HT-29 (cell line): ENCODE results near the gene KCTD3. TPM values are rescaled to one million over a fixed set of nuclear protein-coding genes. Genes with fewer than 3 reads are reported as not detected.

ENCODE experiments used
- DNase-seq: peaks from one replicate; pipeline ENCODE4 v3.0.0-alpha.2; 2015; ENCODE audit warnings: low spot score
- small RNA-seq: library from RNA; depleted of rRNA; stranded (forward); fragments of <200 nt; gene quantifications from one replicate; pipeline ENCODE3, GENCODE V24; 2014
- total RNA-seq: library from RNA; depleted of rRNA; stranded (reverse); fragments of >200 nt; shearing (Covaris generic); gene quantifications from 2 replicates; pipeline ENCODE4 v1.2.3, GENCODE V29; 2014

The KCTD3 gene
- total RNA-seq, 1 experiment from 2014 or later = 20.8 TPM

DNA sequence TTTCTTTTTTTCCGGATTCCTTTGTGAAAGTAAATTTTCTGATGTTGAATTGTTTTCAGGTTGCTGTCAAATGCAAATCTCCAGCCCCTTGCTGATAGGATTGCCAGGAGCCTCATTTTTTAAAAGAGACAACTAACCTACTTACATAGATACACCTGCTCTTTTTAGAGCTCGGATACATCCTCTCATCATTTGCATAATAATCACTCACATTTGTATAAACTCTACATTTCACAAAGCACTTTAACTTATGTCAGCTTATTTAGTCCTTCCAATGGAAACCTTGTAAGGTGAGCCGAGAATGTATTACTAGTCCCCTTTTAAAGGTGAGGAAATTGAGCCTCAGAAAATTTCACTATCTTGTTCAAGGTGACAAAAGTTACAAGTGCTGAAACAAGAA lies 84.8 kb downstream of the KCTD3 start:
- DNase-seq = no peak

DNA sequence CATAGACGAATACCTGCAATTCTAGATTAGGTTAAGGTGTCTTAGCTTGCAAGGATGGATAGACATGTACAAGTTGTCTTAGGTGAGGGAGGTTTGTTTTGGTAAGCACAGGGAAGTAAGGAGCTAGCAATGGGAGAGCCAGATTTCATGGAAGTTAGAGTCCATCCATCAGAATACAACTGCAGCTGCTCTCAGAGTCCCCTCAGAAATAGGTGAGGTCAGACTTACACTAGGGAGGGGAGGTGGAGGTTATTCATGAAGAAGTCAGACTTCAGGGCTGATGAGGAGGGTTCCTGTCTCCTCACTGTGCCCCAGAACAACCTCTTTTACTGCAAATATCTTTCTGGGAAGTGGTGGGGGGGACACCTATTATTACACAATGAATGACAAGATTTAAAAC lies 85.3 kb downstream of the KCTD3 start:
- no peak for DNase-seq

DNA sequence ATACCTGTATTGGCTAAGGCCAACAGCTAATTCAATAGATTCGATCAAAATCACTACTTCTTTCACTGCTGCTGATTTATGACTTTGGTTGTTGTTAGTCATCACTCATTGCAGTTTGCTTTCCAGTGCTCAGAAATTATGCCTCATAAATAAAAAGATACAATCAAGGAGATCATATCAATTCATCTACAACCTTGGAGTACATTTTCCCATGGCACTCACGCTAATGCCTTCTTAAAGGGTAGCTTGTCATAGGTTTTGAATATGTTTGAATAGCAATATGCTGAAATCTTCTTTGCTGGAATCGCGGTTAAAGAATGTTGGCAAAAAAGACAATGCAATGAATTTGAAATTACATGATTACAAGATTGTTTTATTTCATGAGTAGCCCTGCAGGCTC lies 89.9 kb downstream of the KCTD3 start:
- DNase-seq = no peak

DNA sequence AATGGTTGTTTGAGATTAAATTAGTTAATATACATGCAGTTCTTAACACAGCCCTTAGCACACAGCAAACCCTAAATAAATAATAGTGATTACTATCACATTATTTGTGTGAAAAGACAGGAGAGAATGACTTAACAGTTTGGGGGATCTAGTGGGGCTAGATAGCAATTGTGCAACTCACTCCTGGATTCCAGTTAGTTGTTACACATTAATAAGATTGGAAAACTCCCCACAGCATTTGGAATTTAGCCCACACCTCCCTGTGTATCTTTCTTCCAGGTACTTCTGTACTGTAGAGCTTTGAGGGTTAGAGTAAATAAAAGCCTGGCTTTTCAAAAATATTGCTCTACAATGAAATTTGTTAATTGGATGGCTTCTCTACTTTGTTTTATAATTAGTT lies 93.2 kb downstream of the KCTD3 start:
- no peak for DNase-seq

DNA sequence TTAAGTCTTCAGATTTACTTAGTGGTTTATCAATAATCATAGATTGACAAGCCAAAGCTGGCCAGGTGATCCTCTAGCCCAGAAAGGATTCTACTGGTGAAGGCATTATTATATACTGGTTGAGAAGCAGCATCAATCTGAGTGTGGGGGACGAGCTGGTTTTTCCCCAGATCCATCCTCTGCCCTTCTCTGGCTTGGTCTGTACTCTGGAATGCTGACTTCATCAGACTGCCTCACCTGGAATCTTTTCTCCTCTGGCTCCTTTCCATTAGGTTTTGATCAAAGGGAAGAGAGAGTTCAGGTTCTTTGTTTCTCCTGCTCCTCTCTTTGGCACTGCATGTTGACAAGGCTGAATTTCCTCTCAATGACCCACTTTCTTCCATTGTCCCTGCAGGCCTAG lies 93.9 kb downstream of the KCTD3 start:
- no peak for DNase-seq

DNA sequence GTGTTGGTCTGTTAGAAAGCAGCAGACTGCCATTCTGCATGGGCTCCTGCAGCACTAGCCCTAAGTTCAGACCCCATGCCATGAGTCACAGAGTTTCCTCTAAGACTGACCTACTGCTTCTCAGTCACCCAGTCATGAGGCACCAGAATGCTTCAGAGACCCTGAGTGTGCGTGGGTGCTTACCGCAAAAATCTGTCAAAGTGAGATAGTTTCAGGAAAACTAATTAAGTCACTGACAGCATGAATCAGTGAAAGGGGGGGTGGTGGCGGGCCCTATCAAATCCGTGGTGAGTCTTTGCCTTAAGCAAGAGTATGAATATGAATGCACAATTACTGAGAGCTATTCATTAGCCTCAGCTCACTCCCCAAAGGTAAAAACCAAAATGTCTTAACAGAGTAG lies 98.1 kb downstream of the KCTD3 start:
- no peak for DNase-seq

DNA sequence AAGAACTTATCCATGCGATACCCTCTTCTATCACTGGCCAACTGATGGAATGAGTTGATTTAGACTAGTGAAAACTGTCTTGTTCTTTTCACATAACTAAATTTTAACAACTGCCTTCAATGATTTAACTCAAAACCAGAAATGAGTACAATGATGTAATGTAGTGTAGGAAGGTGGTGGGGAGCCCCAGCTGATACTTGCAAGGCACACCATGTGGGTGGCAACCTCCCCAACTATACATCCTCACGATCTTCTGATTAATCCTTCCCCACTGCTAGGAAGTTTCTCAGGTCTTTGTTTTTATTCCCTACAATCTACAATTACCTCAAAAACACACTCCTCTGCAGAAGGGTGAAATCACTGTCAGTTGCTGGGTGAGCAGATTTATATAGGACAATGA lies 100.7 kb downstream of the KCTD3 start:
- DNase-seq = no peak

DNA sequence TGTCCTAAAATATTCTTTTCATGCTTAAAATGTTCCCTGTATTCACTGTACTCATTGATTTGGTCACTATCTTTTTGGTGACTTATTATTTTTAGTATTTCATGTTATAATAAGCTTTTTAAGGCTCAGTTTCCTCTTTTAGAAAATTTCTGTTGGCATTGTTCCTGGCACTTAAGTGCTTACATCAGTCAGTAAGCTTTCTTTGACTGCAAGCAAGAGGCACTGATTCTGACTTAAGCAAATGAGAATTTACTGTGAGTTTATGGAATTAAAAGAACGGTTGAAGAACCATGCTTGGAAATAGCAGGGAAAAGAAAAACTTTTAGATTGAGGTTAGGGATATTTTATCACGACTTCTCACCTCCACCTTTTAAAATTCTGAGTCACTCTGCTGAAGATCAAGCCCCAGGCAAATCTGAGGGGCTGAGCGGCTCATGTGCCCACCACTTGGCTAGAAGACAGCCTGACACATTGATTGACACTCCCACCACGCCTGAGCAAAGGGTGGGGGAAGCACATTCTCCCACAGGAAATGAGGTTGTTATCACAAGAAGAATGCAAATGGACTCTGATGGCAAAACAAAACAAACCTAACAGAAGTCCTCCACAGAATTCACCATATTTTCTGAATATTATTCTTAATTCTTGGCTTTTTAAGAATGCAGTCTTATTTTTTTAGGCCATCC lies 102.8 kb downstream of the KCTD3 start:
- no peak for DNase-seq

Small RNAs within 50 kb of the gene (small RNA-seq; reads per million reads assigned to genes)
- gene RF00108 = not detected
